Measurements from ENCODE around the gene OR2AT4.

Gene OR2AT4

GRCh38 chr11:75096456-75097172, at the start of gene OR2AT4:
TSS of gene OR2AT4 (minus strand) at chr11:75096876.
- no peak for DNase-seq (ENCODE audit: low read depth)
- no peak within 1 kb of the TSS for H3K4me3 ChIP-seq (ENCODE audit: low read length)
- peaks cover 7% of the 10 kb centered on the region for H3K9me3 ChIP-seq (ENCODE audit: control insufficient read depth, low read length)
- no peaks in the 10 kb centered on the region for H3K4me1 ChIP-seq (ENCODE audit: control insufficient read depth, insufficient read depth, low read length)
- no peak within 1 kb of the TSS for H3K9ac ChIP-seq (ENCODE audit: low read length)
- no peaks in the 10 kb centered on the region for H3K36me3 ChIP-seq (ENCODE audit: control insufficient read depth, insufficient read depth, low read length, severe bottlenecking)
- H3K27me3 ChIP-seq (replicated peaks; ENCODE audit: control insufficient read depth, insufficient read depth, low read length): peaks cover 5% of the 10 kb centered on the region

- Histone ChIP-seq H3K9ac (ENCODE audit: low read length) (no peak overlapping the region), H3K4me1 (ENCODE audit: control insufficient read depth, insufficient read depth, low read length) (peaks cover 21% of the 10 kb centered on the region), H3K36me3 (ENCODE audit: control insufficient read depth, insufficient read depth, low read length, severe bottlenecking) (no peaks in the 10 kb centered on the region), H3K9me3 (ENCODE audit: control insufficient read depth, low read length) (no peaks in the 10 kb centered on the region), H3K27me3 (replicated peaks; ENCODE audit: control insufficient read depth, insufficient read depth, low read length) (peaks cover 12% of the 10 kb centered on the region), H3K4me3 (ENCODE audit: low read length) (no peak overlapping the region)
- no peak for DNase-seq (ENCODE audit: low read depth)
Observed at GRCh38 chr11:75145972-75146519, 49.4 kb upstream of the OR2AT4 start.

GRCh38 chr11:75145196-75145971, 48.7 kb upstream of the OR2AT4 start:
- no peaks in the 10 kb centered on the region for H3K36me3 ChIP-seq (ENCODE audit: control insufficient read depth, insufficient read depth, low read length, severe bottlenecking)
- no peak for DNase-seq (ENCODE audit: low read depth)
- no peaks in the 10 kb centered on the region for H3K9me3 ChIP-seq (ENCODE audit: control insufficient read depth, low read length)
- H3K9ac ChIP-seq (ENCODE audit: low read length): no peak overlapping the region
- H3K27me3 ChIP-seq (replicated peaks; ENCODE audit: control insufficient read depth, insufficient read depth, low read length): peaks cover 7% of the 10 kb centered on the region
- no peak overlapping the region for H3K4me3 ChIP-seq (ENCODE audit: low read length)
- H3K4me1 ChIP-seq (ENCODE audit: control insufficient read depth, insufficient read depth, low read length): peaks cover 21% of the 10 kb centered on the region

GRCh38 chr11:75144716-75145014, 48.0 kb upstream of the OR2AT4 start:
- Histone ChIP-seq H3K4me3 (ENCODE audit: low read length) (no peak overlapping the region), H3K4me1 (ENCODE audit: control insufficient read depth, insufficient read depth, low read length) (peaks cover 21% of the 10 kb centered on the region), H3K27me3 (replicated peaks; ENCODE audit: control insufficient read depth, insufficient read depth, low read length) (no peaks in the 10 kb centered on the region), H3K36me3 (ENCODE audit: control insufficient read depth, insufficient read depth, low read length, severe bottlenecking) (no peaks in the 10 kb centered on the region), H3K9me3 (ENCODE audit: control insufficient read depth, low read length) (no peaks in the 10 kb centered on the region), H3K9ac (ENCODE audit: low read length) (no peak overlapping the region)
- no peak for DNase-seq (ENCODE audit: low read depth)

DNA sequence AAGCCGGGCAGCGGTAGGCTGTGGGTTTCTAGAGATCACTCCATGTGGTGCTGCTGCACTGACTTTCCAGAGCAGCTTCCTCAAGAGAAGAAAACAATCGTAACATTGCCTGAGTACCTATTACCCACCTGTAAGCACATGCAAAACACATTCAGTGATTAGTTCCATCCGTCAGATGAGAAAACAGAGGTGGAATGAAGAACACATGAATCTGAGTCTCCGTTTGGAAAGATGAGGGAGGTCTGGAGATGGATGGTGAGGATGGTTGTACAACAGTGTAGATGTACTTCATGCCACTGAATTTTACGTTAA, 46.7 kb upstream of the OR2AT4 start:
- Histone ChIP-seq H3K4me3 (ENCODE audit: low read length) (no peak overlapping the region), H3K9me3 (ENCODE audit: control insufficient read depth, low read length) (no peaks in the 10 kb centered on the region), H3K4me1 (ENCODE audit: control insufficient read depth, insufficient read depth, low read length) (peaks cover 21% of the 10 kb centered on the region), H3K9ac (ENCODE audit: low read length) (peak overlapping the region; percentile 57), H3K36me3 (ENCODE audit: control insufficient read depth, insufficient read depth, low read length, severe bottlenecking) (no peaks in the 10 kb centered on the region), H3K27me3 (replicated peaks; ENCODE audit: control insufficient read depth, insufficient read depth, low read length) (no peaks in the 10 kb centered on the region)
- DNase-seq (ENCODE audit: low read depth): no peak

GRCh38 chr11:75142714-75143419, 46.2 kb upstream of the OR2AT4 start:
- peak; percentile 81 for DNase-seq (ENCODE audit: low read depth)
- H3K9me3 ChIP-seq (ENCODE audit: control insufficient read depth, low read length): no peaks in the 10 kb centered on the region
- no peak overlapping the region for H3K4me3 ChIP-seq (ENCODE audit: low read length)
- peaks cover 21% of the 10 kb centered on the region for H3K4me1 ChIP-seq (ENCODE audit: control insufficient read depth, insufficient read depth, low read length)
- H3K36me3 ChIP-seq (ENCODE audit: control insufficient read depth, insufficient read depth, low read length, severe bottlenecking): no peaks in the 10 kb centered on the region
- no peaks in the 10 kb centered on the region for H3K27me3 ChIP-seq (replicated peaks; ENCODE audit: control insufficient read depth, insufficient read depth, low read length)
- H3K9ac ChIP-seq (ENCODE audit: low read length): peak overlapping the region; percentile 57

GRCh38 chr11:75141166-75141565, 44.5 kb upstream of the OR2AT4 start:
- DNase-seq (ENCODE audit: low read depth): no peak
- peaks cover 5% of the 10 kb centered on the region for H3K4me1 ChIP-seq (ENCODE audit: control insufficient read depth, insufficient read depth, low read length)
- H3K27me3 ChIP-seq (replicated peaks; ENCODE audit: control insufficient read depth, insufficient read depth, low read length): no peaks in the 10 kb centered on the region
- H3K9me3 ChIP-seq (ENCODE audit: control insufficient read depth, low read length): no peaks in the 10 kb centered on the region
- H3K9ac ChIP-seq (ENCODE audit: low read length): no peak overlapping the region
- H3K36me3 ChIP-seq (ENCODE audit: control insufficient read depth, insufficient read depth, low read length, severe bottlenecking): no peaks in the 10 kb centered on the region
- H3K4me3 ChIP-seq (ENCODE audit: low read length): no peak overlapping the region

GRCh38 chr11:75140269-75141138, 43.8 kb upstream of the OR2AT4 start:
- Histone ChIP-seq H3K27me3 (replicated peaks; ENCODE audit: control insufficient read depth, insufficient read depth, low read length) (no peaks in the 10 kb centered on the region), H3K4me1 (ENCODE audit: control insufficient read depth, insufficient read depth, low read length) (peaks cover 11% of the 10 kb centered on the region), H3K9me3 (ENCODE audit: control insufficient read depth, low read length) (no peaks in the 10 kb centered on the region), H3K9ac (ENCODE audit: low read length) (no peak overlapping the region), H3K4me3 (ENCODE audit: low read length) (no peak overlapping the region), H3K36me3 (ENCODE audit: control insufficient read depth, insufficient read depth, low read length, severe bottlenecking) (no peaks in the 10 kb centered on the region)
- DNase-seq (ENCODE audit: low read depth): peak; percentile 62

DNA sequence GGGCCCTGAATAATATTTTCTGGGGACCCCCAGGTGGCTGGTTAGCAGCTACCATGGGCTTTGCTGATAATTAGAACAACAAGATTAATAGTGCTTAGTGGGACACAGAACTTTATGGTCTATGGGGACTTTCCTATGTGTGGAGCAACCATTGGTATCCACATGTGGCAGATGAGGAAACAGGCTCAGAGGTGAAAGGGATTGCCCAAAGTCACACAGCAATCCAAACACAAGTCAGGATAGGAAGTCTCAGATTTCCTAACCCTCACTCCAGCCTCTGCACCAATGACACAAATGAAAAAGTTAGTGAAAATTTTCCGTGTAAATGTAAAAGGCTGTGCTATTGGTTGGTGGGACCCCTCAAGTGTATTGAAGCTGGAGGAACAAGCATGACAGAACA, 39.0 kb upstream of the OR2AT4 start:
- Histone ChIP-seq H3K9ac (ENCODE audit: low read length) (no peak overlapping the region), H3K9me3 (ENCODE audit: control insufficient read depth, low read length) (no peaks in the 10 kb centered on the region), H3K4me3 (ENCODE audit: low read length) (no peak overlapping the region), H3K4me1 (ENCODE audit: control insufficient read depth, insufficient read depth, low read length) (peaks cover 13% of the 10 kb centered on the region), H3K36me3 (ENCODE audit: control insufficient read depth, insufficient read depth, low read length, severe bottlenecking) (no peaks in the 10 kb centered on the region), H3K27me3 (replicated peaks; ENCODE audit: control insufficient read depth, insufficient read depth, low read length) (peaks cover 9% of the 10 kb centered on the region)
- no peak for DNase-seq (ENCODE audit: low read depth)

- H3K9me3 ChIP-seq (ENCODE audit: control insufficient read depth, low read length): no peaks in the 10 kb centered on the region
- no peaks in the 10 kb centered on the region for H3K36me3 ChIP-seq (ENCODE audit: control insufficient read depth, insufficient read depth, low read length, severe bottlenecking)
- DNase-seq (ENCODE audit: low read depth): no peak
- H3K4me1 ChIP-seq (ENCODE audit: control insufficient read depth, insufficient read depth, low read length): peaks cover 13% of the 10 kb centered on the region
- H3K9ac ChIP-seq (ENCODE audit: low read length): no peak overlapping the region
- peaks cover 9% of the 10 kb centered on the region for H3K27me3 ChIP-seq (replicated peaks; ENCODE audit: control insufficient read depth, insufficient read depth, low read length)
- H3K4me3 ChIP-seq (ENCODE audit: low read length): no peak overlapping the region
Observed at GRCh38 chr11:75135021-75135650, 38.5 kb upstream of the OR2AT4 start.
